NK-92 treated with Interleukin-12 subunit alpha and Interleukin-12 subunit beta, amount 100 ng/mL, for 24 hours (cell line): ENCODE results near the gene ZSCAN16.

Experiments used
- DNase-seq: peaks from one replicate; lab custom pipeline; 2025; lab: John Stamatoyannopoulos, UW

The ZSCAN16 gene

GRCh38 chr6:28134015-28134414, 9.6 kb downstream of the ZSCAN16 start:
- no peak for DNase-seq

GRCh38 chr6:28134716-28135115, 10.3 kb downstream of the ZSCAN16 start:
- no peak for DNase-seq

GRCh38 chr6:28135393-28135792, 11.0 kb downstream of the ZSCAN16 start:
- DNase-seq, result no peak

- peak; percentile 80 for DNase-seq
These were observed 12.4 kb downstream of the ZSCAN16 start for GRCh38 chr6:28136585-28137504.

- DNase-seq, result no peak
These were observed 13.1 kb downstream of the ZSCAN16 start for GRCh38 chr6:28137505-28137981.

GRCh38 chr6:28139860-28140543, 15.6 kb downstream of the ZSCAN16 start:
- DNase-seq, result no peak

GRCh38 chr6:28140616-28141015, 16.2 kb downstream of the ZSCAN16 start:
- no peak for DNase-seq

GRCh38 chr6:28141500-28142329, 17.3 kb downstream of the ZSCAN16 start, which contains the start of gene ZKSCAN8:
Gene ZKSCAN8 (plus strand): TSS chr6:28141883. CDS start chr6:28148408, 6,525 bp downstream.
- DNase-seq, result peak; percentile 81

- DNase-seq, result no peak
These were observed 18.0 kb downstream of the ZSCAN16 start for GRCh38 chr6:28142446-28142845.

GRCh38 chr6:28145231-28145630, 20.8 kb downstream of the ZSCAN16 start:
- DNase-seq, result no peak

GRCh38 chr6:28152531-28152930, 28.1 kb downstream of the ZSCAN16 start:
- no peak for DNase-seq

GRCh38 chr6:28153546-28153945, 29.1 kb downstream of the ZSCAN16 start:
- no peak for DNase-seq

- DNase-seq, result no peak
These were observed 29.9 kb downstream of the ZSCAN16 start for GRCh38 chr6:28154357-28154756.

- no peak for DNase-seq
These were observed 33.9 kb downstream of the ZSCAN16 start for GRCh38 chr6:28158318-28158717.

- no peak for DNase-seq
These were observed 34.7 kb downstream of the ZSCAN16 start for GRCh38 chr6:28159029-28159607.

GRCh38 chr6:28160233-28160632, 35.8 kb downstream of the ZSCAN16 start:
- no peak for DNase-seq

GRCh38 chr6:28161410-28162079, 37.1 kb downstream of the ZSCAN16 start:
- peak; percentile 82 for DNase-seq

- no peak for DNase-seq
These were observed 41.2 kb downstream of the ZSCAN16 start for GRCh38 chr6:28165563-28165962.

- DNase-seq, result no peak
These were observed 42.7 kb downstream of the ZSCAN16 start for GRCh38 chr6:28167068-28167467.

- DNase-seq, result no peak
These were observed 43.5 kb downstream of the ZSCAN16 start for GRCh38 chr6:28167926-28168325.

- no peak for DNase-seq
These were observed 46.9 kb downstream of the ZSCAN16 start for GRCh38 chr6:28171271-28171670.
